Posterior cingulate gyrus (tissue), 11 donors: ENCODE measurements around the gene DELE1.
"Not testable (repeated sequence)": the region's sequence is repeated elsewhere in the genome, so short reads cannot be mapped to it uniquely, and the experiment has no call there.

ENCODE experiments used
- DNase-seq, 10 donors: peaks; one replicate each; pipeline versions ENCODE4 v3.0.0 to v3.0.0-alpha.2; 2020 to 2021; ENCODE audit warnings: mixed read lengths in 3 of 10
- intact Hi-C: fragments of 100-400 bp; cut with DNase I; formaldehyde crosslinking; loops from one replicate; pipeline ENCODE4 v1.15.1; 2023

Gene DELE1

DNA sequence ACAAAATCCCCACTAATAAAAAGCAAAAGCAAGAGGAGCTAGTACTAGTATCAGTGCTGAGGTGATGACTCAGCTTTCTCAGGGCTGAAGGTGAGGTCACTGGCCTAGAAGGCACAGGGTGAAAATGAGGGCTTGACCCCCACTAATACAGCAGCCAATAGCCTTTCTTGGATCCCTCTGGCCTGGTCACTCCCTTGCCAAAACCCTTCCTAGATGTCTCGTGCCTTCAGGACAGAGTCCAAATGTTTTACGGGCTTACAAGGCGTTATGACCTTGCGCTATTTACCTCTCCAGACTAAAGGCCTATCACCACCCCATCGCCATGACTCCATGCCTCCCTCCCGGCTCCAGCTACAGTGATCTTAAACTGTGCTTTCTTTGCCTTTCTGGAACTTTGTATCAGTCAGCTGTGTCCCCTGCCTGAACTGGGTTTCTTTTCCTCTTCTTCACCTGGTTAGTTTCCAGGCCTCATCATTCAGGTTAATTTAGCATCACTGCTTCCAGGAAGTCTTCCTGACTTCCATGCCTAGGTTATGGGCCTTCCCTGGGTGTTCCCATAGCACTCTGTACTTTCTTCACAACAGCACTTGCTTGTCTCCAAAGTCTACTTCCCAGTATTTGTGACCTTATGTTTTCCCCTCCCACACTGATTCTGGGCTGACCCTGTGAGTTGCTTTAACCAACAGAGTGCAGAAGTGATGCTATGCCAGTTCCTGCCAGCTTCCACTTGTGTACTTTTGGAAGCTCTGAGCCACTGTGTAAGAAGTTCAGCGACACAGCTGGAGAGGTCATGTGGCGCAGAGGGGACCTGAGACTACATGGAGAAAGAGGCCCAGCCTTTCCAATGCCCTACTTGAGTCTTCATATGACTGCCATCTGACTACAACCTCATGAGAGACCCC lies 4.2 kb upstream of the DELE1 start:
- no peak for DNase-seq
- intact Hi-C loops: loop anchor here (5.0 kb wide), 1 partner anchor 37 kb away; no protein-coding TSS in a partner anchor

DNA sequence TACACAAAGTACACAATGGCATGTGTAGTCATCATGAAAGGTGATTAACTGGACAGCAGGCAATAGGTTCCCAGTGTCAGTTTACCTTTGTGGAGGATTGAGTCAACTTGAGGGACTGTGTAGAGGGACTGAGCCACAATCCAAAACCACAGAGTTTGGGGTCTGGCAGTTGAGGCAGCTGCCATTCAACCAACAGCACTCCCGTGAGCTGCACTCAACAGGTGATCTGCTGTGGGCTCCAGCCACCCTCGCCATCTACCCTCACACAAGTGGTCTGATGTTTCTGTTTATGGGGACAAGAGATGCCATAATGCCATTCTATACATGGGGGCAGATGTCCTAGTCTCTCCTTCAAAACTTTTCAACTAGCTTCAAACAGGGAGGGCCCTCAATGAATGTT lies 2.9 kb upstream of the DELE1 start:
- intact Hi-C loops: loop anchor here (5.0 kb wide), 1 partner anchor 38 kb away; no protein-coding TSS in a partner anchor
- no peak for DNase-seq

DNA sequence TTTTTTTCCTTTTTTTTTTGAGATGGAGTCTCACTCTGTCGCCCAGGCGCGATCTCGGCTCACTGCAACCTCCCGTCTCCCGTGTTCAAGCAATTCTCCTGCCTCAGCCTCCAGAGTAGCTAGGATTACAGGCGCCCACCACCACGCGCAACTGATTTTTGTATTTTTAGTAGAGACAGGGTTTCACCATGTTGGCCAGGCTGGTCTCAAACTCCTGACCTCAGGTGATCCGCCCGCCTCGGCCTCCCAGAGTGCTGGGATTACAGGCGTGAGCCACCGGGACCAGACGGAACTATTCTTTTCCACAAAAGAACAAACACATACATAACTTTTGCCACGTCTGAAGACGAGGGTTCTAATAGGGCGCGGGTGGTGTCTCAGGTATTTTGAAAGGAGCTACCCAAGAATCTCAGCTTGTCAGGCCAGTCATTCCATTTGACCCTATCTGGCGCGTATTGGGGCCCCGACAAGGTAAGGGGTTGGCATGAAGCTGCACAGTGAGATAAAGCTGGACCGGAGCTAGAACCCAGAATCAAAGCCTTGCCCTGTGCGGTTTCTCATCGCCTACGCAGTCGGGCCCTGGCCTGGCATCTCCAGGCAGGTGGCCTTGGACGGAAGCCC lies 734 bp upstream of the DELE1 start:
- intact Hi-C loops: loop anchor here (2.0 to 5.0 kb wide), 2 partner anchors 38 to 41 kb away; no protein-coding TSS in a partner anchor
- not testable (repeated sequence) for DNase-seq

DNA sequence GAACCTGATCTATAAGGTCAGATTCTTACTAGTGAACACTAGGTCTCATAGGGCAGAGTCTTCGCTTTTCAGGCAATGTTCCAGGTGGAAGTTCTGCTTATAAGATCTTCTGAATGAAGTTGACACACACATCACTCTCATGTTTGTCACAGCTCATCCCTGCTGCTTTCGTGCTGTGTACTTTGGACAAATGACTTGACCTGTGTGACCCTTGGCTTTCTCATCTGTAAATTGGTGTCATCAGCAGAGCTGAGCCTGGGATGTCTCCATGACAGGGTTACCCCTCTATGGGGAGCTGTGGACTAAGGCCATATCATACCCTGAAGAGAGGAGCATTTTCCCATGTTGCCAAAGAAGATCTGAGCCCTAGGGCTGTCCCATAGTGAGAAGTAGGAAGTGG lies 2.8 kb downstream of the DELE1 start:
- intact Hi-C loops: no loop called here
- no peak for DNase-seq

DNA sequence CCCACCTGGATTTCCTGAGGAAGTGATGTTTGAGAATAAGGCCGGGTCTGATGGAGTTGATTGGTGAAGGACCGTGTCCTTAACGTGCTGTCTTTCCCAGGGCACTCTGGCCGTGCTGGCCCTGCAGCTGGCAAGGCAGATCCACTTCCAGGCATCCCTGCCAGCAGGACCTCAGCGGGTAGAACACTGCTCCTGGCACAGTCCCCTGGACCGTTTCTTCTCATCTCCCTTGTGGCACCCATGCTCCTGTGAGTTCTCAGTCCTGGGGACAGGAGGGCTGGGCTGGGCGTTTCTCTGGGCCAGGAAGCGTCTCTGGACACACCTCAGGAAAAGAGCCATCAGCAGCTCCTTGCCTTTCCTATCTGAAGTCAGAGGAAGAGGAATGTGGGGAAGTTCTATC lies 4.4 kb downstream of the DELE1 start:
- intact Hi-C loops: no loop called here
- peak in 1 of 10 donors; percentile 55 for DNase-seq

DNA sequence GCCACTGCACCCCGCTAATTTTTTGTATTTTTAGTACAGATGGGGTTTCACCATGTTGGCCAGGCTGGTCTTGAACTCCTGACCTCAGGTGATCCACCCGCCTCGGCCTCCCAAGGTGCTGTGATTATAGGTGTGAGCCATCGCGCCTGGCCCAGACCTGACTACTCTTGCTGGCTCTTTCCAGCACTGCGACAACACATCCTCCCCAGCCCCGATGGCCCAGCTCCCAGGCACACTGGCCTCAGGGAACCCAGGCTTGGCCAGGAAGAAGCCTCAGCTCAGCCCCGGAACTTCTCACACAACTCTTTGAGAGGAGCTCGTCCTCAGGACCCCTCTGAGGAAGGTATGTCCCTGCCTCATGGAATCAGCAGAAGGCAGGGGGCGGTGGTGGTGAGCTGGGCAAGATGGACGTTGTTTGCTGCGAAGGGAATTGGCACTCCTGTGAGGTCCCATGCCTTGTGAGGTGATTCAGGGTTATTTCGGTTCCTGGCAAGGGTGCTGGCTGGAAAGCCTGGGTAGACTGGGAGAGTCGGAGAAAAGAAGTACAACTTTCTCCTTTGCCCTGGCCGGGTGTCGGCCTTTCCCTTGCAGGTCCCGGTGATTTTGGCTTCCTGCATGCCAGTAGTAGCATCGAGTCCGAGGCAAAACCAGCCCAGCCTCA lies 5.9 kb downstream of the DELE1 start:
- intact Hi-C loops: no loop called here

DNA sequence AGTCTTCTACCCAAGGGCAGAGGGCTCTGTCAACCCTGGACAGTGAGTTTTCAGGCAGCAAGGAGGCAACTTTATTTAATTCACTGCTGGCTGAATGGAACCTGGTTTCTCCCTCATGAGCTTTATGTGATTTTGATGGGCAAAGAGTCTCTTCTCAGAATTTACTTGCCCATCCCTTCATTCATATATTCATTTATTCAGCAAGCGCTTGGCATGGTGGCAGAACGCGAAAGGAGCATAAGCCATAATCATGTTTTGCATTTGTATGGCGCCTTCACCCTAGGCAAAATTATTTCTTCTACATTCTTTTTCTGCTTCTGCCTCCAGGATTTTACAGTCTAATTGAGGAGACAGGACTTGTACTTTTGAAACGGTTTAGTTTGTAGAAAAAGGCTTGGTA lies 8.0 kb downstream of the DELE1 start:
- intact Hi-C loops: no loop called here

More for the DNA sequence above, 5.9 kb downstream of the DELE1 start:
- DNase-seq: peak in 1 of 10 donors; percentile 63

DNA sequence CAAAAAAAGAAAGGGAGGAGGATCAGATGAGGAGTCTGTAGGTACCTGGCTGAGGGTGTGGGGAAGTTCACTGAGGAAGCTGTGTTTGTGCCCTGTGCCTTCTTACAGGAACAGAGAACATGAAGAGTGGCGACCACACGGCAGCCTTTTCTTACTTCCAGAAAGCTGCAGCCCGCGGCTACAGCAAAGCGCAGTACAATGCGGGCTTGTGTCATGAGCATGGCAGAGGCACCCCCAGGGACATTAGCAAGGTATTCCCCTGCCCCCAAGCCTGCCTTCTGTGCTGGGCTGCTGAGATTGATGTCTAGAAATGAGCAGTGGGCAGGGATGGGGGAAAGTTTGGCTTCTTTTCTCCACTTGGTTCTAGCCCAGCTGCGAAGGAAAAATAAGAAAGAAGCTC lies 9.5 kb downstream of the DELE1 start:
- DNase-seq: peak in 1 of 10 donors; percentile 61
- intact Hi-C loops: no loop called here

More for the DNA sequence above, 8.0 kb downstream of the DELE1 start:
- no peak for DNase-seq

DNA sequence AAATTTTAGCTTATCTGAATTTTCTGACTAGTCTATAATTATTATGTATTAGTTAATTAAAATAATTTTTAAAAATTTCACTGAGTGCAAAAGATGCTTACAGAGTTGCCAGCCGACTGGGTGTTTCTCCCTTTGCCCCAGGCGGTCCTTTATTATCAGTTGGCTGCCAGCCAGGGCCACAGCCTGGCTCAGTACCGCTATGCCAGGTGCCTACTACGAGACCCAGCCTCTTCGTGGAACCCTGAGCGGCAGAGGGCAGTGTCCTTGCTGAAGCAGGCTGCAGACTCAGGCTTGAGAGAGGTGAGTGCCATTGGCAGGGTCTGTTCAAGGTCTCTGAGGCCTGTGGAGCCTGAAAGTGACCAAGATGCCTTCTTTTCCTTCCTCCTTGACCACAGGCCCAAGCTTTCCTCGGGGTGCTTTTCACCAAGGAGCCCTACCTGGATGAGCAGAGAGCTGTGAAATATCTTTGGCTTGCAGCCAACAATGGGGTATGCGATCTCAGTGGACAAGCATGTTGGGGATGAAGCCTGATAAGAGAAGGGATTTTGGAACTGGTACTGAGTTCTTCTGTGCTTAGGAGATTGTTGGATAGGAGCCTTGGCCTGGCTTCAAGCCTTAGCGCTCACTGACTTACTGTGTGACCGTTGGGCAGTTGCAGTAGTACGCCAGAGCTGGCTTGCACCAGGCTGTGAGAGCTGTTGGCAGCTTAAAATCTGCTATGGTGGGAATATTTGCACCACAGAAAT lies 10.6 kb downstream of the DELE1 start:
- DNase-seq: peak in 1 of 10 donors; percentile 73
- intact Hi-C loops: no loop called here

DNA sequence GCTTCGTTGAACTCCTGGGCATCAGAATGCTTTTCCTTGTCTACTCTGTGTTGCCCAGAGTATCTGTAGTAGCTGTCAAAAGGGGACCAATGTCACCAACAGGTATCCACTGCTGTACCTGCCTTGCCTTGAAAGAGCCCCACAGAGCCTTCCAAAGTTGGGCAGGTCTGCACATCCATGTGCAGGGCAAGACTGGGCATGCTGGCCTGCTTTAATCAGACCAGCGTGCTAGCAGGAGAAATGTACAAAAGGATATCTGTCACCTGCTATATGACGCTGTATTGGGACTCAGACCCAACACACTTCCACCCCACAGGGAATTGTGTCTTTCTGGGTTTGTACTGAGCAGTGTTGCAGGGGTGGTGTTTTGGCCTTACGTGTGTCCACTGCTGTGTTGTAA lies 11.9 kb downstream of the DELE1 start:
- peak in 1 of 10 donors; percentile 7 for DNase-seq
- intact Hi-C loops: no loop called here

DNA sequence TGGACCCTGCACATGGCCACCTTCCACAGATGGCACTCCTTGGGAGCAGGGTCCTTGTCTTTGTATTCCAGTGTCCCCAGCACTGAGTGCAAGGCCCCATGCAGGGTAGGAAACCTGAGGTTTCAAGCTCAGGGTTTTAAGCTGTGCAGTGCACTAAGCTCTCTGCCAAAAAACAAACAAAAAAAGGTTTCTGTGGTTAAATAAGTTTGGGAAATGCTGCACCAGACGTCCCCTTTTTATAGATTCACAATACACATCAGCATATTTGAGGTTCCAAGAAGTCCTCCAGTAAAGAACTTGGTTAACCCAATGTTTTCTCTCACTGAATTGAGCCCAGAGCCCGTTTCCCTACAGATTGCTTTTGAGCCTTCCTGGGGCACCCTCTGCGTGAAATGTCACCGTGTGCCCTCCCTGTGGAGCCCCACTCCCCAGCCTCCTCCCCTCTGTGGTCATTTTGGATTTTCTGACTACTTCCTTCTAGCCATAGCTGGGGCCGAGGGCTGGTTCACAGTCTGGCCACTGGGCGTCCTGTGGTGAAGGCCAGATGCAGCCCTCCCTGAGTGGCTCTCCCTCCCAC lies 17.1 kb downstream of the DELE1 start:
- peak in 1 of 10 donors; percentile 26 for DNase-seq
- intact Hi-C loops: no loop called here

DNA sequence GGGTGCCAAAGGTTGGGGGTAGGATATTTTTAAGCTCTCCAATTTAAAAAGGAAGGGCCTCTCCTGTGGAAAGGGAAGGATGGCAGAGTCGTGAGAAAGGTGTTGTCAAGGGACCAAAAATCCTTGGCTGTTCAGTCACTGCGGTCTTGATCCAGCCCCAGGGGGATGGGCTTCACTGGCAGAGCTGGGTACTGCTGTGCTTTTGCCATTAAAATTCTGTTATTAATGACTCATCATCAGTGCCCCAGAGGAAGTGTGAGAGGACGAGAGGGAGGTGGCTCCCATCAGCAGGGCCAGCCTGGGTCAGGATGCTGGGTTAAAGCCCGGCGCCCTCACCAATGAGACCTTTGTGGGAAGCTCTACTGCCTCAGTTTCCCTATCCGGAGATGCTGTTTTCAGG lies 17.6 kb downstream of the DELE1 start:
- intact Hi-C loops: no loop called here
- DNase-seq: no peak

DNA sequence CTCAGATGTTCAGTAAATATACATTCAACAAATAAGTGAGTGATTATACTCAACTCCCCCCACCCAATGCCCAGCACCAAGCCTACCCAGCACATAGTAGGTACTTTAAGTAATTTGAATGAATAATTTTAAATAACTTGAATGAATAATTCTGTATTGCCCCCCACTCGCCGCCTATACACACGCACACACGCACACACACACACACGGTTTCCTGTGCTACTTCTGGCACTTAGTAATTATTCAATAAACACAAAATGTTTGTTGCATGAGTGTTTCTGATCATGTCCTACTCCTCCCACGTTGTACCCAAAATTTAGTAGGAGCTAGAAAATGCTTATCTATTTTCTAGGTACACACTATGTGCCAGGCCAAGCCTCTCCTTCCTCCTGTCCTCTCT lies 18.1 kb downstream of the DELE1 start:
- DNase-seq: no peak
- intact Hi-C loops: no loop called here

DNA sequence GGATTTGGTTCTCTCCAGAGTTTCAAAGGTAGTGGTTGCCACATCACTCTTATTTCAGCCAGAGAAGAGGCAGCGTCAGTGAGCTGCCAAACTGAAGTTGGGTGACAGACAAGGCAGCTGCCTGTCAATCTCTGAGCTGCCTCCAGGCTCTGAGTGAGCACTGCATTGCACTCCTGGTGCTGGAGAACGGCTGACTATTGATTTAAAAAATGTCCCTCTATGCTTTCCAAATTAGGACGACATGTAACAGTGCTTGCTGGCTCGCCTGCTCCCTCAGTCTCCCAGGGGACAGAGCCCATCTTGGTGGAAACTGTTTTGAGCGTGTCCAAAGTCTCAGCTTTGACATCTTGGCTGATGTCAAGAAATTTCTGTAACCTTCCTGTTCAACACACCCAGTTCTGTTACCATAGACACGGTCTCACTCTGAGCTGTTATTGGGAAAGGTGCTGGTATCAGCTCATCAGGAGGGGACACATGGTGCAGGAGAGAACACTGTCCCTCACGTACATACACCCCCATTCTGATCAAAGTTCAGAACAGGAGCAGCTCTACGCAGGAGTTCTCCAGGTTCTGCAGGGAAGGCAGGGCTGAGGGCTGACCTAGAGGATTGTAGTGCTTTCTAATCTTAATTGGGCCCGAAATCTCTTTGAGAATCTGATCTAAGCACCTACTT lies 18.6 kb downstream of the DELE1 start:
- intact Hi-C loops: no loop called here
- DNase-seq: no peak

DNA sequence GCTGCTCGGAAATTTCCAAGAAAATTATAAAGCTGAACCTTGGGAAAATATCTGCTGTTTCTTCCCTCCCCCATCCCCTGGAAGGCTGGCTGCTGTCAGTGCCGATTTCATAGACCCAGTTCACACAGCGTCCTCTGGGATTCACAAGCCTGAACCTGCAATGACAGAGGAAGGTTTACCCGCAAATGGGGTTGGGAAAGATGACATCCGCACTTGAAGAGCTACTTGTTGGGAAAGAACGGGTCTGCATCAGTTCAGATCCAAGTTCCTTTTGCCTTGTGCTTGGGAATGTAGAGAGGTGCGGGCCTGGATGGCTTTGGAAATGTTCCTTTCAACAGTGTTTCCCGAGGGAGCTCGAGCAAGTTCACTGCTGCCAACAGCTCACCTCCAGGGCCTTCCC lies 20.4 kb downstream of the DELE1 start:
- intact Hi-C loops: no loop called here
- no peak for DNase-seq

DNA sequence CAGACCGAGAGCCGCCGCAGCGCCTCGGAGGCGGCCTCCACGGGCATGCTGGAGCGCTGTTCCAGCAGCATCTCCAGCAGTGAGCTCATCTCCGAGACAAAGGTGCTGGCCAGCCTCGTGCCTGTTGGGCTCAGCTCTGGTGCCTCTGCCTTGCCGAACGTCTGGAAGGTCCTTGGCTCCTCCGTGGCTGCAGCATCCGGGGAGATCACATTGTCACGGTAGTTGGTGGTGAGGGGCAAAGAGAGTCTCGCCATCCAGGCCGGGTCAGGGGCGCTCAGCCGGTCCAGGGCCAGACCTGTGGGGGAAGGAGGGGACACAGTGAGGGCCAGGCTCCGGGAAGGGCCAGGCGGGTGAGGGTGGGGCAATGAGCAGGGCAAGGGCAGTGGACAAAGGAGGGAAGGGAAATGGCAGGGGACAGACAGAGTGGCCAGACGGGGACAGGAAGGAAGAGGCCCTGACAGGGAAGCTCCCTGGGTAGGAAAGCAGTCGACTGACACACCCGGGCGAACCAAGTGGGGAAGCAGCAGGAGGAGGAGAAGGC lies 21.9 kb downstream of the DELE1 start:
- intact Hi-C loops: no loop called here
- no peak for DNase-seq

DNA sequence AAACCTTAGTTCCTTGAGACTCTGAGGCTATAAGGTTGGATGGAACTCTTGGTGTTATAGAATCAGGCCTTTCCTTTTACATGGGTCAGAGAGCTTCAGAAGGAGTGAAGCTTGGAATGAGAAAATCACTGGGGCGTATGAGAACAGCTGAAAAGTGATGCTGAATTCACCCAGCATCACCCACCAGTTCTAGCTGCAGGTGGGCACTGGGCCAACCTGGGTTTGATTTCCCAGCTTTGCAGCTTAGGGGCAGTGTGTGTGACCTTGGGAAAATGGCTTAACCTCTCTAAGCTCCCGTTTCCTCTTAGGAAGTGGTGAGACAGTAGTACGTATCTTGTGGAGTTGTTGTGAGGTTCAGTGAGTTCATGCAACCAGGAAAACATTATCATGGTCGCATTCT lies 23.6 kb downstream of the DELE1 start:
- DNase-seq: no peak
- intact Hi-C loops: no loop called here

DNA sequence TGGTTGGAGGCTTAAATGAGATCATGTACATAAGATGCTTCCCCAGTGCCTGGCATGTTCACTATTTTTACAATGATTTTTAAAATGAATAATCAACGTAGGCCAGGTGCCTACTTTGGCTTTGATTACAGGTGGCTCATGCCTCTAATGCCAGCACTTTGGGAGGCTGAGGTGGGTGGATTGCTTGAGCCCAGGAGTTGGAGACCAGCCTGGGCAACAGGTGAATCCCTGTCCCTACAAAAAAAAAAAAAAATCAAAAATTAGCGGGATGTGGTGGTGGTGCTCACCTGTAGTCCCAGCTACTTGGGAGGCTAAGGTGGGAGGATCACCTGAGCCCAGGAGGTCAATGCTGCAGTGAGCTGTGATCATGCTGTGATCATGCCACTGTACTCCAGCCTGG lies 25.1 kb downstream of the DELE1 start:
- no peak for DNase-seq
- intact Hi-C loops: no loop called here

DNA sequence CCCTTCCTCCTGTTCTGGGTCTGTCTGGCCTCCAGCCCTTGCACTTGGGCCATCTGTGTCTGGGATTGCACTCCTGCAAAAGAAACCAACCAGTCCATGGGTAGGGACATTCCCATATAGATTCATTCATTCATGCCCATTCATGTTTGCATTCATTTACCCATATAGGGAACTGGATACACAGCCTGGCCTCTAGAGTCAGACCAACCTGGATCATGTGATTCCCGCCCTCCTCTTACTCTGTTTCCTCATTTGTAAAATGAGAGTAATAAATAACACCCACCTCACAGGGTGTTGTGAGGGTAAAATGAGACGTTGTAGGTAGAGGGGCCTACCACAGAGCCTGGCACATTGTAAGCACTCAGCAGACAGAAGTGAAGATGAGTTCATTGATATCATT lies 25.8 kb downstream of the DELE1 start:
- no peak for DNase-seq
- intact Hi-C loops: no loop called here
